Stimulated activated CD8-positive, alpha-beta memory T cell treated with anti-CD3 and anti-CD28 coated beads, Interleukin-4, amount 100 ng/mL, for 24 hours (primary cell): Measurements from ENCODE around the gene CDK5R2.

Source experiments
- DNase-seq: peaks from one replicate; pipeline ENCODE4 v3.0.0-alpha.2; 2020; ENCODE audit warnings: low read depth

The CDK5R2 gene

GRCh38 chr2:218962859-218963492 lies 3.5 kb downstream of the CDK5R2 start:
- peak; percentile 48 for DNase-seq

GRCh38 chr2:218963601-218964000 lies 4.1 kb downstream of the CDK5R2 start:
- no peak for DNase-seq

- DNase-seq: no peak
These were observed 4.7 kb downstream of the CDK5R2 start for GRCh38 chr2:218964041-218964771.

- DNase-seq: no peak
These were observed 11.4 kb downstream of the CDK5R2 start for GRCh38 chr2:218970894-218971293.

- no peak for DNase-seq
These were observed 15.8 kb downstream of the CDK5R2 start for GRCh38 chr2:218975060-218975777.

- peak; percentile 80 for DNase-seq
These were observed 20.6 kb downstream of the CDK5R2 start for GRCh38 chr2:218979846-218980734.

GRCh38 chr2:218980735-218981389 lies 21.4 kb downstream of the CDK5R2 start:
- no peak for DNase-seq

GRCh38 chr2:218981390-218981880 lies 22.0 kb downstream of the CDK5R2 start:
- no peak for DNase-seq

GRCh38 chr2:218981881-218982585 lies 22.6 kb downstream of the CDK5R2 start:
- no peak for DNase-seq

GRCh38 chr2:218982586-218983262 lies 23.3 kb downstream of the CDK5R2 start:
- no peak for DNase-seq

- no peak for DNase-seq
These were observed 23.9 kb downstream of the CDK5R2 start for GRCh38 chr2:218983263-218983933.

- no peak for DNase-seq
These were observed 24.4 kb downstream of the CDK5R2 start for GRCh38 chr2:218983934-218984238.

GRCh38 chr2:218984239-218985020 lies 25.0 kb downstream of the CDK5R2 start:
- DNase-seq: no peak

GRCh38 chr2:218985021-218985324 lies 25.5 kb downstream of the CDK5R2 start, which contains the start of gene FEV:
Gene FEV (minus strand): TSS chr2:218985184. CDS start chr2:218985075, 109 bp downstream.
- DNase-seq: no peak

GRCh38 chr2:218985325-218986091 lies 26.0 kb downstream of the CDK5R2 start:
- no peak for DNase-seq

- no peak for DNase-seq
These were observed 26.8 kb downstream of the CDK5R2 start for GRCh38 chr2:218986148-218986761.

GRCh38 chr2:218988164-218988563 lies 28.7 kb downstream of the CDK5R2 start:
- no peak for DNase-seq

GRCh38 chr2:218988650-218989049 lies 29.2 kb downstream of the CDK5R2 start:
- DNase-seq: no peak
